Right atrium auricular region (tissue), 2 donors: ENCODE results near the gene CORO2A. TPM values are rescaled to one million over a fixed set of nuclear protein-coding genes. Genes with fewer than 3 reads are reported as not detected.

ENCODE experiments used
- DNase-seq: peaks from one replicate; pipeline ENCODE4 v3.0.0-alpha.2; 2019; ENCODE audit warnings: low spot score
- H3K27ac ChIP-seq, 2 donors: fragments of 200-600 bp; sonication (generic); 1 replicate in 1 of 2; 2 replicates in 1 of 2; pipeline ENCODE4 v1.5.1; 2016 to 2019
- H3K27me3 ChIP-seq, 2 donors: fragments of 200-600 bp; sonication (generic); one replicate each; pipeline versions ENCODE4 v1.5.1 to v1.6.0; 2017 to 2019
- H3K36me3 ChIP-seq: fragments of 200-600 bp; sonication (generic); one replicate; pipeline ENCODE4 v1.5.1; 2016
- H3K4me1 ChIP-seq, 2 donors: fragments of 200-600 bp; sonication (generic); one replicate each; pipeline versions ENCODE4 v1.5.1 to v1.6.0; 2017 to 2019
- H3K4me3 ChIP-seq, 2 donors: fragments of 200-600 bp; sonication (generic); 1 replicate in 1 of 2; 2 replicates in 1 of 2; pipeline ENCODE4 v1.5.1; 2017 to 2019; ENCODE audit warnings: mild to moderate bottlenecking in 1 of 2, moderate library complexity in 1 of 2
- H3K9me3 ChIP-seq, 2 donors: fragments of 200-600 bp; sonication (generic); one replicate each; pipeline ENCODE4 v1.5.1; 2019
- total RNA-seq, 2 donors: library from RNA; depleted of rRNA; stranded (reverse); fragments of >200 nt; gene quantifications; one replicate each; pipeline ENCODE4 v1.1.0, GENCODE V29; 2016
- TF ChIP-seq, protein P1 (sequence below), 2 donors: fragments of 200-600 bp; sonication (generic); IDR thresholded peaks; one replicate each; pipeline ENCODE4 v1.5.1; 2019; ENCODE audit warnings: antibody characterized with exemption in 2 of 2

Gene CORO2A
- total RNA-seq, 2 donors from 2014 or later: 0.39 to 0.44 TPM

DNA sequence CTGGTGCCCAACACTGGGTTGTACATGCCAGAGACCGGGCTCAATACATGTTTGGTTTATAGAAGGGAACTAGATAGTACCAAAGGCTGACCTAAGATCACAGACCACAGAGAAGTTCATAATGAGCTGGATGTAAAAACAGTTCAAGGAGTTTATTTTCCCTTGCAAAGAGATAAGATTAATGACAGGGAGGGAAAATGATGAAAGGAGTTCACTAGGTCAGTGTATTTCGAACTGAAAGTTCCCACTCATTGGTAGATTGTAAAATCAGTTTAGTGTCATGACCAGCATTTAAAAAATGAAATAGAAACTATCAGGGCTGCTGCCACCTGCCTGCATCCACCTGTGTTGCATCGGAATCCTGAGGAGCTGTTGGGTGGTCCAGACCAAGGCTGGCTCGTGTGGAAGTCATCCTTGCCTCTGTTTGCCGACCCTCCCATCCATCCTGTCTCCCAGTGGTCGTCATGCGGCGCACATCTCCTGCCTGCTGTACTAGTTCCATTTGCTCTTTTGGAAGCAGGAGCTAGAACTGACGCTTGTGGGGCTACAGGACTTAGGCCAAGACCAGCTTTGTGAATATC, 41.9 kb upstream of the CORO2A start:
- peaks cover 4% of the 10 kb centered on the region for H3K36me3 ChIP-seq
- H3K27ac ChIP-seq: no peak overlapping the region
- no peak for DNase-seq
- TF ChIP-seq, protein P1, sequence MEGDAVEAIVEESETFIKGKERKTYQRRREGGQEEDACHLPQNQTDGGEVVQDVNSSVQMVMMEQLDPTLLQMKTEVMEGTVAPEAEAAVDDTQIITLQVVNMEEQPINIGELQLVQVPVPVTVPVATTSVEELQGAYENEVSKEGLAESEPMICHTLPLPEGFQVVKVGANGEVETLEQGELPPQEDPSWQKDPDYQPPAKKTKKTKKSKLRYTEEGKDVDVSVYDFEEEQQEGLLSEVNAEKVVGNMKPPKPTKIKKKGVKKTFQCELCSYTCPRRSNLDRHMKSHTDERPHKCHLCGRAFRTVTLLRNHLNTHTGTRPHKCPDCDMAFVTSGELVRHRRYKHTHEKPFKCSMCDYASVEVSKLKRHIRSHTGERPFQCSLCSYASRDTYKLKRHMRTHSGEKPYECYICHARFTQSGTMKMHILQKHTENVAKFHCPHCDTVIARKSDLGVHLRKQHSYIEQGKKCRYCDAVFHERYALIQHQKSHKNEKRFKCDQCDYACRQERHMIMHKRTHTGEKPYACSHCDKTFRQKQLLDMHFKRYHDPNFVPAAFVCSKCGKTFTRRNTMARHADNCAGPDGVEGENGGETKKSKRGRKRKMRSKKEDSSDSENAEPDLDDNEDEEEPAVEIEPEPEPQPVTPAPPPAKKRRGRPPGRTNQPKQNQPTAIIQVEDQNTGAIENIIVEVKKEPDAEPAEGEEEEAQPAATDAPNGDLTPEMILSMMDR (IDR thresholded peaks at IDR 0.05): no peak
- H3K4me3 ChIP-seq: no peak overlapping the region
- H3K27me3 ChIP-seq: no peaks in the 10 kb centered on the region
- H3K4me1 ChIP-seq: no peaks in the 10 kb centered on the region
- H3K9me3 ChIP-seq: no peaks in the 10 kb centered on the region

DNA sequence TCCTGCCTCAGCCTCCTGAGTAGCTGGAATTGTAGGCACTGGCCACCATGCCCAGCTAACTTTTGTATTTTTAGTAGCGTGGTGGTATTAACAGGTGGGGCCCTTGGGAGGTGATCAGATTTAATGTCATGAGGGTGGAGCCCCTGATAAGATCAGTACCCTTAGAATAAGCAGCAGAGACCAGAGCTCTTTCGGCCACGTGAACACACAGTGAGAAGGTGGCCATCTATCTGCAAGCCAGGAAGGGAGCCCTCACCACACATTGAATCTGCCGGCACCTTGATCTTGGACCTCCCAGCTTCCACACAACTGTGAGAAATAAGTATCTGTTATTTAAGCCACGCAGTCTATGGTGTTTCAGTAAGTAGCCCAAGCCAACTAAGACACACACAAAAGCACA, 40.5 kb upstream of the CORO2A start:
- H3K36me3 ChIP-seq: peaks cover 13% of the 10 kb centered on the region
- TF ChIP-seq, protein P1 (IDR thresholded peaks at IDR 0.05): no peak
- H3K9me3 ChIP-seq: no peaks in the 10 kb centered on the region

DNA sequence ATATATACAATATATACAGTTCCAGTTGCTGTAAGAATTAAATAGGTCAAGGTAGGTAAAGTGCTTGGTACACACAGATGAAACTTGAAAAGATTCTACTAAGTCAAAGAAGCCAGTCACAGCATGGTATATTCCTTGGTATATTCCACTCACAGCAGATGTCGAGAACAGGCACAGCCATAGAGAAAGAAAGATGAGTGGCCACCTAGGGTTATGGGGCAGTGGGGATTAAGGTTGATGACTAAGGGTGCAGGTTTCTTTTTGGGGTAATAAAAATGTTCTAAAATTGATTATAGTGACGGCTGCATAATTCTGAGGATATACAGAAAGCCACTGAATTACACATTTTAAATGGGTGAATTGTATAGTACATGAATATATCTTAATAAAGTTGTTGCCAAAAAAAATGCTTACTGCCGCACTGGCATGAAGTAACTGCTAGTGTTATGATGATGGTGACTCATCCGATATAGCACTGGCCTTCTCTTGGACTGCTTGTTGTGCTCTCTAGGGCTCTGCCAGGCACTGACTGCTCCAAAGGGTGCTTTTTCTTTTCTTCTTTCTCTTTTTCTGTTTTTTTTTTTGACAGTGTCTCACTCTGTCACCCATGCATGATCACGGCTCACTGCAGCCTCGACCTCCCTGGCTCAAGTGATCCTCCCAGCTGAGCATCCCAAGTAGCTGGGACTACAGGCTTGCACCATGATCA, 39.5 kb upstream of the CORO2A start:
- no peak overlapping the region for H3K27ac ChIP-seq
- no peaks in the 10 kb centered on the region for H3K9me3 ChIP-seq
- no peak for DNase-seq
- H3K27me3 ChIP-seq: no peaks in the 10 kb centered on the region
- TF ChIP-seq, protein P1 (IDR thresholded peaks at IDR 0.05): no peak
- no peak overlapping the region for H3K4me3 ChIP-seq
- no peaks in the 10 kb centered on the region for H3K4me1 ChIP-seq
- H3K36me3 ChIP-seq: peaks cover 15% of the 10 kb centered on the region

More for the DNA sequence above, 40.5 kb upstream of the CORO2A start:
- DNase-seq: no peak
- H3K4me1 ChIP-seq: no peaks in the 10 kb centered on the region
- no peak overlapping the region for H3K27ac ChIP-seq
- no peak overlapping the region for H3K4me3 ChIP-seq
- H3K27me3 ChIP-seq: no peaks in the 10 kb centered on the region

DNA sequence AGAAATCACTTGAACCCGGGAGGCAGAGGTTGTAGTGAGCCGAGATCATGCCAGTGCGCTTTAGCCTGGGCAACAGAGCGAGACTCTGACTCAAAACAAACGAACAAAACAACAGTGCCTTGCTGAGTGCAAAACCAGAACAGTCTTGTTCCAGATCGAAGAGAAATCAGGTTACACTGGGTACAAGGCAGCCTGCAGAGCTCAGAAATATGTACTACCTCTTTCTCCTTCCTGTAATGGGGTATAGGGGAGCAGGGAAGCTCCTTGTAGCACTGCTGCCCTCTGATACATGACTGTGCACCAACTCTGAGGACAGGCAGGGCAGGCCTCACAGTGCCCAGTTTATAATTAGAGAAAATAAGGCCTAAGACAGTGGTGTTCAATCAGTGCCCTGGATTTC, 38.4 kb upstream of the CORO2A start:
- no peak overlapping the region for H3K27ac ChIP-seq
- H3K4me3 ChIP-seq: no peak overlapping the region
- no peaks in the 10 kb centered on the region for H3K27me3 ChIP-seq
- peaks cover 19% of the 10 kb centered on the region for H3K36me3 ChIP-seq
- DNase-seq: no peak
- no peaks in the 10 kb centered on the region for H3K4me1 ChIP-seq
- H3K9me3 ChIP-seq: no peaks in the 10 kb centered on the region
- TF ChIP-seq, protein P1 (IDR thresholded peaks at IDR 0.05): no peak

DNA sequence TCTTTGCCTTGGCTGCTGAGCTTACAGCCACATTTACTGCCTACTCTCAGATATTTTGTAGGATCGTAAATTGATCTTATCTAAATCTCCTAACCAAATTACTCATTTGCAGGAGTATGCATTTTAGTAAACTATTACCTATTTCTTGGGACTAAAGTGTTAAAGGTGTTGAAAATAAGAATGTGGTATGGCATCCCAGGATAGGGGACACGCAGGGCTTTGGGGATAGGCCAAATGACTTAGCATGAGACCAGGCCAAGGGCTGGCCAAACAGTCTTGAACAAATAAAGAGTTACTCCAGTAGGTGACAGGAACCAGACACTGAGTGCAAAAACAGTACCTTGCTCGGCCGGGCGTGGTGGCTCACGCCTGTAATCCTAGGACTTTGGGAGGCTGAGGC, 37.9 kb upstream of the CORO2A start:
- DNase-seq: no peak
- Histone ChIP-seq H3K4me3 (no peak overlapping the region), H3K36me3 (peaks cover 19% of the 10 kb centered on the region), H3K9me3 (no peaks in the 10 kb centered on the region), H3K27ac (no peak overlapping the region), H3K4me1 (no peaks in the 10 kb centered on the region), H3K27me3 (no peaks in the 10 kb centered on the region)
- TF ChIP-seq, protein P1 (IDR thresholded peaks at IDR 0.05): no peak
